ENCODE measurements around the gene CCHCR1.
"Not testable (repeated sequence)": the region's sequence is repeated elsewhere in the genome, so short reads cannot be mapped to it uniquely, and the experiment has no call there.

- not testable (repeated sequence) for TF ChIP-seq CTCF (IDR thresholded peaks at IDR 0.05)
- TF ChIP-seq POLR2A (IDR thresholded peaks at IDR 0.05): peak in 1 of 3 donors; percentile 25
Measured at GRCh38 chr6:31196251-31197022, 38.8 kb upstream of the CCHCR1 start.

Measured in body of pancreas (tissue), 4 donors.